GM18507 (cell line): ENCODE results near the gene SGK1.
"Not testable (repeated sequence)": the region's sequence is repeated elsewhere in the genome, so short reads cannot be mapped to it uniquely, and the experiment has no call there.

Experiments used
- DNase-seq: peaks from one replicate; pipeline ENCODE4 v3.0.0; 2011; ENCODE audit warnings: low read depth; ENCODE audit not compliant: insufficient read length; ENCODE audit errors: extremely low spot score
- FAIRE-seq: peaks from 2 replicates; lab custom pipeline; 2011; peaks lifted over from hg19 to GRCh38; lab: Jason Lieb, UNC

Gene SGK1

DNA sequence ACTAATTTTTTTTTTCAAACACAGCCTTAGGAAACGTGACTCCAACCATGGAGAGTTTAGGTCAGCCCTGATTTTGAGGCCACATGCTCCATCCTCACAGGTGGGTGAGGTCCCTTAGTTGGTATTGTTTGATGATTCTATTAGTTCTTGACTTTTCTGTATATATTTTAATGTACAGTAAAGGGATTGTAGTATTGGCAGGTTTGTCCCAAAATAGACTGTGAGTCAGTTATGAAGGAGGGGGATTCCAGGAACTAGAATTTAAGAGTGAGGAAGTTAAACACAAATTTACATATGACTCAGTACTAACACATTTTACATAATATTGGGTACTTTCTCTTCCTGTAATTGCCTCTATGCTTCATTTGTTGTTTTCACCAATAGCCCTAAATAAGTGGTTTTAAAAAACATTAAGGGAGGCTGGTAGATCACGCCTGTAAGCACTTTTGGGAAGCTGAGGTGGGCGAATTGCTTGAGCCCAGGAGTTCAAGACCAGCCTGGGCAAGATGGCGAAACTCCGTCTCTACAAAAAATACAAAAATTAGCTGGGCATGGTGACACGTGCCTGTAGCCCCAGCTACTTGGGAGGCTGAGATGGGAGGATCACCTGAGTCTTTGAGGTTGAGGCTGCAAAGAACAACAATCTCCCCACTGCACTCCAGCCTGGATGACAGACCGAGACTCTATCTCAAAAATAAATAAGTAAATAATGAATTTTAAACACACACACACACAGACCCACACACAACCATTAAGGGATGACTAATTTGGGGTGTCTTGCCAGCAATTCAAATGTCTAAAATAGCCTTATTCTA, 81.8 kb downstream of the SGK1 start:
- DNase-seq (peak; percentile 32), FAIRE-seq (peak; percentile 93)

DNA sequence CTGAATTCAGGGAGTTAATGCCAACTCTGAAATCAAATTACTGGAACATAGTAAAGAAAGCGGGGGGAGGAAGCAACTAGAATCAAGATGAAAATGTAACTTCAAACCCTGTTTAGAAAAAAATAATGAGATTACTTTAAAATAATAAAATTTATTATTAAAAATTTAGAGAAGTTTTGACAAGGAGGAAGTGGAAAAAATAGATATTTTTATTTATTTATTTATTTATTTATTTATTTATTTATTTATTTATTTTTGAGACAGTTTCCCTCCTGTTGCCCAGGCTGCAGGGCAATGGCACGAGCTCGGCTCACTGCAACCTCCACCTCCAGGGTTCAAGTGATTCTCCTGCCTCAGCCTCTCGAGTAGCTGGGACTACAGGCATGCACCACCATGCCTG, 82.6 kb downstream of the SGK1 start:
- not testable (repeated sequence) for FAIRE-seq, DNase-seq

DNA sequence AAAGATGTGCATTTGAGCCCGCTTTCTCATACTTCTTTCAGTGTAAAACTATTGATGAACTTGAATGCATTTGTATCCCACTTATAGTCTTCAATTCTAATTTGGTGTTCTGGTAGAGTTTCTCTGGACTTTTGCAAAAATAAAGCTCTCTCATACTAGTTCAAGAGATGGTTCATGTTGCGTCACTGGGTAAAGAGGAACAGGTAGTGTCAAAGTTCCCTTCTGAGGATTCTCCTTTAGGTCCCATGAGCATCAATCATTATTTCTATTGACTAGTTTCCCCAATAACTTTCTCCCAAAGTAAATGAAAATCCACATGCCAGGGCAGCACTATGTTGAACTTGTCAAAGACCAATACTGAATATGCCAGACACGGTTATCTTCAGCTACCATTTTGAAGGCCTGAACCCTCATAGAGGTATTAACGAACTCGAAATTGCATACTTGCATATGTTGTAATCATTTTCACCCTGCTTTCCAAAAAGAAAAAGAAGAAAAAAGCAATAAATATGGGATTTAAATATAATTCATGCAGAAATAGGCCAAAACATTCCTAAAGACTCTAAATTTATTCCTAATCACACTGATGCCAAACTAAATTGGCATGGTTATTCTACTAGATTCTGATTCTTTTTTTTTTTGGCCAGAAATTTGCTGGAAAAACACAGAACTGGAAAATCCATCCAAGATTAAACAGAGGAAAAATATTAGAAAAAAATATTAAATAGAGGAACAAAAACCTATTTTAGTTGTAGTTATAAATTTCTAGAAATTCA, 84.5 kb downstream of the SGK1 start:
- DNase-seq (no peak), FAIRE-seq (no peak)

DNA sequence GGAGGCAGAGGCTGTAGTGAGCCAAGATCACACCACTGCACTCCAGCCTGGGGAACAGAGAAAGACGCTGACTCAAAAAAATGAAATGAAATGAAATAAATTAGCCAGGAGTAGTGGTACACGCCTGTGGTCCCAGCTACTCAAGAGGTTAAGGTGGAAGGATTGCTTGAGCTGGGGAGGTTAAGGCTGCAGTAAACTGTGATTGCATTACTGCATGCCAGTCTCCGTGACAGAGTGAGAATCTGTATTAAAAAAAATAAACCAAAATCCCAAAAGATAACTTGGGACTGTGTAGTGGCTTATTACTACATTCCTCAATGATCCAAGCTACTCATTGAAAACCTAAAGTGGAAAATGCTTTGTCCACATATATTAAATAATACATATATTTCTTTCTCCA, 87.0 kb downstream of the SGK1 start:
- DNase-seq, result no peak
- no peak for FAIRE-seq

DNA sequence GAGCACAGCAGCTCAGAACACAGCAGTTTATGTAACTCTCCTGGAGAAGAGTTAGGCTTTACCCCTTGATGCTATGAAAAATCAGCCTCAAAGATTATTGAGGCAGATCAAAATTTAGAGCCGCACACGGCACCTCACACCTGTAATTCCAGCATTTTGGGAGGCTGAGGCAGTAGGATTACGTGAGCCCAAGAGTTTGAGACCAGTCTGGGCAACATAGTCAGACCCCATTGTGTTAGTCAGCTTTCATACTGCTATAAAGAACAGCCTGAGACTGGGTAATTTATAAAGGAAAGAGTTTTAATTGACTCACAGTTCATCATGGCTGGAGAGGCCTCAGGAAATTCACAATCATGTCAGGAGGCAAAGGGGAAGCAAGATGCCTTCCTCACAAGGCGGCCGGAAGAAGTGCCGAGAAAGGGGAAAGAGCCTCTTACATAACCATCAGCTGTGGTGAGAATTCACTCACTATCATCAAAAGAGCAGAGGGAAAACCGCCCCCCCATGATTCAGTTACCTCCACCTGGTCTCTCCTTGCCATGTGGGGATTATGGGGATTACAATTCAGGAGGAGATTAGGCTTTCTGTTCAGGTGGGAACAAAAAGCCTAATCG, 87.7 kb downstream of the SGK1 start:
- no peak for DNase-seq
- FAIRE-seq, result no peak

DNA sequence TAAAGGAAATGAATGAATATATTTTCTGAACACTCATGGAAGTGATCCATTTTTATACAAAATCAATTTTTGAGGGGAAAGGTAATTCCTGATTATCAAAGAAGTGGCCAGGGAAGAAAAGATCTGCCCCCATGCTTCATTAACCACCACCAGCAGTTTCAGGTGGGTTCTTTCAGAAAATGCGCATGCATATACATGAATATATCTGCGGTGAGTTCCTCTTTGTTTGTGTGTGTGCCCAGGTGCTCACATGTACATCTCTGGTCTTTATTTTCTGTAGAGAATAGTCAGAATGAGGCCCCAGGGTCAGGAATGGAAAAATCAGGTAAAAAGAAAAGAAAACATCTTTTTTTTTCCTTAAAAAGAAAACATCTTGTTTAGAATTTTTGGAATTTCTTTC, 88.4 kb downstream of the SGK1 start:
- FAIRE-seq, result no peak
- DNase-seq, result no peak

DNA sequence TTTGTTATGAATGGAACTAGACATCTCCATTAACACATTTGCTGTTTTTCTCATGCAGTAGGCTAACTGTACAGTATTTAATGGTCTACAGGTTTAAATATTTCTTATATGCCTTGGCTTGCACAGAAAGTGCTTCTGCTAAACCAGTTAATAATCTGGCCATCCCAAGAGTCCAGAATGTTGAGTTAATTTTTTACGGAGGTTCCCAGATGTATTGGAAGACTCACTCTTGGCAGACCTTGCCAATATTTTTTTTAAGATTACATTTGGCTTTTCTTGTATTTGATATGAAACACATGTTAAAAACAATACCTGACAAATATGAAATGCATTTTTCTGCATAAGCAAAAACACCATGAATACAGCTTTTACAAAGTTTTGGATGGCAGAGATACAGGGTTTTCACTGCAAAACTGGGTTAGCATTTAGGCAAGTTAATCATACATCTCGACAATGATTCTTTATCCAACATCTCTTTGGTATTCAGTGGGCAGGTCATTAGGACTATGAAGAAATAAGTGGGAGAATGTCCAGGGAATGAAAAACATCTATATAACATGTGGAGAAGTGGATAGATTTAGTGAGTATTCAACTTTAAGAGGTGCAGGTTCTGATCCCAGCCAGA, 94.0 kb downstream of the SGK1 start:
- DNase-seq (no peak), FAIRE-seq (no peak)

DNA sequence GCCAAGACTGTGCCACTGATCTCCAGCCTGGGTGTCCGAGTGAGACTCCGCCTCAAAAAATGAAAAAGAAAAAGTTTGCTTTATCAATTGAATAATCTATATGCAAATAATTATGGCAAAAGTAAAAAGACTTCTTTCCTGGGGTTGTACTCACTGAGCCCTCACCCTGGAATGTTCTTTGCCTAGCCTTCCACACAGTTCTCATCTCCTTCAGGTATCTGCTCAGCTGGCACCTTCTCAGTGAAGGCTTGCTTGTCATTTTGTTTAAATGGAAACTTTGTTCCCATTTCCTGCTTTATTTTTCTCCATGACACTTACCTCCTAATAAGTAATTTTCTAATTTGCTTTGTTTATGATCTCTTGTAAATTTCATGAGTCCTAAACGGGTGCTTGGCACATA, 96.7 kb downstream of the SGK1 start:
- FAIRE-seq, result no peak
- no peak for DNase-seq

DNA sequence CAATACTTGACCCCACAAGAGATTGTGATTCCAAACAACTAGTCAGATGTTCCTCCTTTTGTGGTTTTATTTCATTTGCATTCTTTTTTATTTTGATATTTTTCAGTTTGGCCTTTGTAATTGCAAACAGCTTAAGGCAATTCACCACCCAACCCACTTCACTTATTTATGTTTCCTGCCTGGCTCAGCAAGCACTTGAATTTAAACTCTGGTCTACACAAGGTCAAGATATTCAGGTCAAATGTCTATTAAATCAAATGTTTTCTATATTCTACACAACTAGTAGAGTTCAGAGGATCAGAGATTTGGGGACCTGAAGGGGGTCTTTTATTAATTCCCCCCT, 100.1 kb downstream of the SGK1 start:
- DNase-seq (no peak), FAIRE-seq (no peak)

DNA sequence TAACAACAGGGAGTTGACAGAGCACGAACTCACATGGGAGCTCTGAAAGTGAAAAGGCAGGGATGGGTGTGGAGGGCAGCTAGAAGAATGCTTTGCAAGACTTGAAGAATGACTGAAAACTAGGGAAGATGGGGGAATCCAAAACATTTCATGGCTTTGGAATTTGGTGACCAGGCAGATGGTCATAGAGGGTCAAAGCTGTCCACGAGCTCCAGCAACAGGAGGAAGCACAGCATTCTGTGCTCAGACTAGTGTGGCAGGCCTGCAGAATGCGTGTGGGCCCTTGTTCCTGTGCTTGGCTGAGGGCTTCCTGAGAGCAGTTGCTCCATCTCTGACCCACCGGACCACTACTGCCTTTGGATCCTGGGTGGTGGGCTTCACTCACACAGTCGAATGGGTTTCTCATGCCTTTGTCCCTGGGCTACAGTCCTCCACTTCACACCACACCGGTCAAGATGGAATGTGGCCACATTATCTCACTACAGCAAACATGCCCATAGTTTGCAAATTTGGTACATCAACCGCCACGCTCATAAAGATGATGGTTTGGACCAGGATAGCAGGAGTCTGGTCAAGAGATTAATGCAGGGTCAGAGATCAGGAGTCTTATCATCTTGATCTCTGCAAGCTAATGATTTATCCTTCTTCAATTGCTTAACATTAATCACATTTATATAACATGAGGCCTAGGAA, 100.7 kb downstream of the SGK1 start:
- FAIRE-seq, result no peak
- DNase-seq, result no peak

DNA sequence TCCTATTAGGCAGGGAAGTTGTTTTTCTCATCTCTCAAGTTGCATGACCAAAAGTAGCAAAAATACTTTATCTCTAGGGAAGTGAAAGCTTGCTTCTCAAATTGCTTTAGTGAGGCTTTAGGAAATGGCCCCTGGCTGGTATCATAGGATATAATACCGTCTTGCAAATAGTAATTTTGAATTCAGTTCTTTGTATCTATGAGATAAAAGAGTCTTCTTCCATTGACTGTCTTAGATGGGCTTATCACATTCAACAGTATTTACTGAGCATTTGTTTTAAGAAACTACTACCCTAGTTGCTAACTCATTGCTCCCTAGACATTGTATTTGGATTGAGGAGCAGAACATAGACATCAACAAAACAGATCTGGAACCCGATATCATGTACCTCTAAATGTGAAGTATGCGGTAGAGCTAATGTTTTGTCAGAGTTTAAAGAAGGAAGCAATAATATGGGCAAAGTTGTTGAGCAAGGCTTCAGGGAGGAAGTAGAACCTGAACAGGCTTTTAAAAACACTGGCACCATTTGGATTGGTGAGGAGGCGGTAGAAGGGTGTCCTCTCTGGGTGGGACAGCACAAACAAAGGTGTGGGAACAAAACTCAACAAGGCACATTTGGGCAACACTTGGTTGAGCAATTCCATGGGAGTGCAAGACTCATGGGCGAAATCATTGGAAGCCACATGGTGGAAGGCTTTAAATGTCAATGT, 101.5 kb downstream of the SGK1 start:
- no peak for DNase-seq
- no peak for FAIRE-seq

DNA sequence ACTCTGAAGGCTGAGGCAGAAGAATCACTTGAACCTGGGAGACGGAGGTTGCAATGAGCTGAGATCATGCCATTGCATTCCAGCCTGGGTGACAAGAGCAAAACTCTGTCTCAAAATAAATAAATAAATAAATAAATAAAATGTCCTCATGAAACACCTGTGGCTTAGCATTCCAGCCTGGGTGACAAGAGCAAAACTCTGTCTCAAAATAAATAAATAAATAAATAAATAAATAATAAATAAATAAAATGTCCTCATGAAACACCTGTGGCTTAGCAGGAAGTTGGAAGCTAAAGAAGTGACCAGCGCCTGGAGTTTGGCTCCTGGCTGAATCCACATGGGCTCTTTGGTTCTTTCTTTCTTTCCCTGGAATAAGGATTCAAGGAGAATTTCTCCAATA, 104.5 kb downstream of the SGK1 start:
- FAIRE-seq, DNase-seq: not testable (repeated sequence)

DNA sequence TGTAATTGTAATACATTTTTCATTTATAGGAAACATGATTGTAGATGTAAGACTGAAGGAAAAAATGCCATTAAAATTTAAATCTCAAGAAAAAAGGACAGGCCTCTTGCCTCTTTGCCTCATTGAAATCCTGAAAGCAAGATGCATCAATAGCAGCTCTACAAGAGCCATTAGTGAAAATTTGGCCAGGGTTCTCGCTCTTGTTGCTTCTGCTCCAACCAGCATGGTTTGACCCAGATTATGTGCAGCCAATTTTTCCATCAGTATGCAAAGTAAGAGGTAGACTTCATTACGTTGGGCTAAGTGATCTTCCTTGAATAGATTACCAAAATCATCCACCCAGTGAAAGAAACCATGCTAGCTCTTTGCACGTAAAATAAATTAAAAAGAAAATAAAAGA, 106.6 kb downstream of the SGK1 start:
- DNase-seq (no peak), FAIRE-seq (no peak)

DNA sequence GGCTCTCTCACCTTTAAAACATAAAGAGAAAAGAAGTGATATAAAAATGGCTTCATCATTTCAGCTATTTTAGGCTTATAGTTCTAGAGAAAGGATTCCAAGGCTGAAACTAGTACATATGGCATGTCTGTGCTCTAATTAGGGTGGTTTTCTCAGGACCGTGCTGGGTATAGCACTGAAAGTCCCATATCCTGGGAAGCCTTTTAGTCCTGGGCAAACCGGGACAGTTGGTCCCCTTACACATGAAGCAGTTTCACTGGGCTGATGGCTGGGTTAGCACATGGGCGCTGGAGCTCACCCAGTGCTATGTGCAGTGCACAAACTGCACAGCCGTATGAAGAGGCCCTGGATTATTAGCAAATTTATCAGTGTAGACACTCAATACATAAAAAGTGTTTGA, 110.5 kb downstream of the SGK1 start:
- DNase-seq (no peak), FAIRE-seq (no peak)

DNA sequence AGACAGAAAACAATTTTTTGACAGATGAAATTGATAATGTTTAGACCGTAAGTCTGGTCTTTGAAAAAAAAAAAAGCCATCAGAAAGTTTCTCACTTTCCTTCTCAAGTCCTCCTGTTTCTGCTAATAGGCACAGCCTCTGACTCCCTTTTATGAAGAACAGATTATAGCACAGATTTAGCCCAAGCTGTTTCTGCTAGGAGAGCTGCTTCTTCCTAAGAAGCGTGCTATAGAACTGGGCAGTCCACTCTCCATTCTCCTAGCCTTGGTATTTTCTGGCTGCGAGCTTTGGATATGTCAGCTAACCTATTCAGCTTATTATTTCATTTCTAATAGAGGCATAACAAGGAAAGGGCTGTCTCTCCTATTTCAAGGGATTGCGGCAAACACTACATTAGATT, 112.5 kb downstream of the SGK1 start:
- no peak for FAIRE-seq

DNA sequence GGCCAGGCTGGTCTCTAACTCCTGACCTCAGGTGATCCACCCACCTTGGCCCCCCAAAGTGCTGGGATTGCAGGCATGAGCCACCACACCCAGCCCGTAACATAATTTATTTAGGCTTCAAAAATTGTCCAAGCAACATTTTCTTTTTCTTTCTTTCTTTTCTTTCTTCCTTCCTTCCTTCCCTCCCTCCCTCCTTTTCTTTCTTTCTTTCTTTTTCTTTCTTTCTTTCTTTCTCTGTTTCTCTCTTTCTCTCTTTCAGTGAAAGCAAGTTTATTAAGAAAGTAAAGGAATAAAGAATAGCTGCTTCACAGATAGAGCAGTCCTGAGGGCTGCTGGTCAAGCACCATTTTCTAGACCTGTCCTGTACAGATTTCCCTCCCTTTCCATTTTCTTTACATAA, 113.2 kb downstream of the SGK1 start:
- DNase-seq, FAIRE-seq: not testable (repeated sequence)

More for the DNA sequence above, 112.5 kb downstream of the SGK1 start:
- DNase-seq, result no peak

DNA sequence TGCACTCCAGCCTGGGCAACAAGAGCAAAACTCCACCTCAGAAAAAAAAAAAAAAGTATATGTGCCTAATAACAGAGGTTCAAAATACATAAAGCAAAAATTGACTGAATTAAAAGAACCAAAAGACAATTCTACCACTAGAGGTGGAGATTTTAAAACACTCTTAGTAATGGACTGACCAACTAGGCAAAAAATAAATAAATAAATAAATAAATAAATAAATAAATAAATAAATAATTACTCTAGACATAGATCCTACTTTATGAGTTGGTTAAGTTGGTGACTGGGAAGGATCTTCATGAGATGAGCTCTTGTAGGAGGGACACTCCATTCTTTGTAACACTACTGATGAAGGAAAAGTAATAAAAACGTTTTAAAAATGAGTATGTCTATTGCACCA, 113.9 kb downstream of the SGK1 start:
- DNase-seq, result no peak
- no peak for FAIRE-seq

DNA sequence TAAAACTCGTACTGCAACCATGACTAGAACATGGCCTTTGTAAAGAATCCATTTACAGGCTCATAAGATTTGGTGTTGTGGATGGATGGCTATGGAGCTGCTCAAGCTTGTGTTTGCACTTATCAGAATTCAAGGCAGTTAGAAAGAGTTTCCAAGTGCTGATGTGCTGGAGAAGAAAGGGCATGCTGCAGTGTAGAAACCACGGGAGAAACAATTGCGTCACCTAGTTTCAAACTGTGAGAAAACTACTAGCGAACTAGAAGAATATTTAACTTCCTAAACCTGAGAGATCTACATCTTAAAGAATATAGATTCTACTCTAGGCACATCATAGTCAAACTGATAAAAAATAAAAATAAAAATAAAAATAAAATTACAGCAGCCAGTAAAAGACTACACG, 116.2 kb downstream of the SGK1 start:
- DNase-seq, result no peak
- FAIRE-seq, result no peak
